ENCODE results near the gene ZFAND2A.

- no peak for TF ChIP-seq CTCF (optimal IDR thresholded peaks at IDR 0.05 in 1 of 3, IDR thresholded peaks at IDR 0.05 in 1 of 3, conservative IDR thresholded peaks at IDR 0.05 in 1 of 3; ENCODE audit: extremely low read depth in 1 of 3, insufficient read depth in 2 of 3, low read length in 3 of 3)
- TF ChIP-seq EZH2 (IDR thresholded peaks at IDR 0.05; ENCODE audit: low read length), result no peak
These were observed 37.8 kb downstream of the ZFAND2A start for GRCh38 chr7:1121886-1122831.

All from keratinocyte (primary cell).